HCT116 (cell line): ENCODE measurements around the gene ARID4A. TPM values are rescaled to one million over a fixed set of nuclear protein-coding genes. Genes with fewer than 3 reads are reported as not detected.
A peak's percentile ranks its signal among the peaks of the same experiment; 100 is the strongest.

Experiments used
- ATAC-seq: fragments of 200-7000 bp; cut with Tn5 transposase; 2 replicates; pipeline ENCODE4 v1.9.1; 2020; ENCODE audit warnings: mild to moderate bottlenecking, moderate library complexity
- BruUV-seq: library from RNA; stranded (reverse); fragments of 400-500 nt; replicated peaks from 2 replicates; lab custom pipeline; 2021; lab: Mats Ljungman, UMichigan
- CTCF ChIA-PET: fragments of 300-600 bp; sonication (Branson Sonifier 250); formaldehyde crosslinking; loops from one replicate; lab custom pipeline; 2021; ENCODE audit warnings: antibody characterized with exemption; lab: Charles Lee
- POLR2A ChIA-PET: fragments of 300-600, 350-600 bp; sonication (Branson Sonifier 250); formaldehyde crosslinking; loops from one replicate; lab custom pipeline; 2021; ENCODE audit warnings: antibody characterized with exemption; lab: Charles Lee
- RAD21 ChIA-PET, 2 experiments: fragments of 300-600 bp; sonication (Branson Sonifier 250); formaldehyde crosslinking; loops; one replicate each; lab custom pipeline; 2023; ENCODE audit warnings: low total read pairs in 2 of 2; ENCODE audit not compliant: uncharacterized antibody in 2 of 2, unreplicated experiment in 2 of 2, low non-redundant PET in 1 of 2; lab: Charles Lee
- DNase-seq: peaks from one replicate; pipeline ENCODE4 v3.0.0-alpha.2; 2010; ENCODE audit warnings: low read depth, low spot score
- H2AFZ ChIP-seq: fragments of 200-600 bp; shearing (Covaris generic), sonication (generic); 2 replicates; pipeline ENCODE4 v1.6.1; 2017; ENCODE audit warnings: low read depth, mixed run types, mixed read lengths, antibody characterized with exemption, low read length; ENCODE audit not compliant: poor library complexity, severe bottlenecking
- H3K27ac ChIP-seq: 2 replicates; pipeline ENCODE4 v1.5.1; 2012; ENCODE audit warnings: low read depth, low read length
- H3K27me3 ChIP-seq: fragments of 200-600 bp; sonication (generic); 2 replicates; pipeline ENCODE4 v1.6.1; 2016; ENCODE audit warnings: mixed run types, low read length, mixed read lengths; ENCODE audit not compliant: insufficient read depth
- H3K36me3 ChIP-seq, 2 experiments: fragments of 200-500 bp in 1 of 2; fragments of 200-600 bp in 1 of 2; sonication (Bioruptor generic) in 1 of 2; sonication (generic) in 1 of 2; 2 replicates each; pipeline versions ENCODE4 v1.5.1 to v1.6.1; 2014 to 2016; ENCODE audit warnings: low read length in 2 of 2, inconsistent platforms in 1 of 2, mixed read lengths in 1 of 2, mixed run types in 1 of 2; ENCODE audit not compliant: insufficient read depth in 2 of 2, control insufficient read depth in 1 of 2
- H3K4me1 ChIP-seq, 2 experiments: fragments of 200-600 bp in 1 of 2; sonication (generic) in 1 of 2; 2 replicates each; pipeline versions ENCODE4 v1.5.1 to v1.6.1; 2012 to 2017; ENCODE audit warnings: low read length in 2 of 2, inconsistent platforms in 1 of 2, mild to moderate bottlenecking in 1 of 2, mixed read lengths in 1 of 2, mixed run types in 1 of 2, moderate library complexity in 1 of 2; ENCODE audit not compliant: insufficient read depth in 2 of 2, control insufficient read depth in 1 of 2
- H3K4me2 ChIP-seq: fragments of 200-600 bp; sonication (generic); 2 replicates; pipeline ENCODE4 v1.6.1; 2017; ENCODE audit warnings: mixed run types, low read length, mixed read lengths
- H3K4me3 ChIP-seq, 2 experiments: fragments of 200-600 bp in 1 of 2; sonication (generic) in 1 of 2; replicated peaks in 1 of 2; 2 replicates each; pipeline ENCODE4 v1.5.1; 2011 to 2016; ENCODE audit warnings: low read length in 2 of 2, control low read depth in 1 of 2, low read depth in 1 of 2, mild to moderate bottlenecking in 1 of 2, mixed read lengths in 1 of 2, mixed run types in 1 of 2
- H3K79me2 ChIP-seq: fragments of 200-600 bp; sonication (generic); 2 replicates; pipeline ENCODE4 v1.6.1; 2017; ENCODE audit warnings: mild to moderate bottlenecking, mixed run types, low read length, moderate library complexity, mixed read lengths; ENCODE audit not compliant: insufficient read depth
- H3K9ac ChIP-seq: fragments of 200-600 bp; sonication (generic); 2 replicates; pipeline ENCODE4 v1.6.1; 2016; ENCODE audit warnings: low read length, mixed read lengths
- H3K9me2 ChIP-seq: fragments of 200-600 bp; sonication (generic), shearing (Covaris generic); 2 replicates; pipeline ENCODE4 v1.6.1; 2017; ENCODE audit warnings: mixed run types, mild to moderate bottlenecking, moderate library complexity; ENCODE audit not compliant: insufficient read depth
- H3K9me3 ChIP-seq, 2 experiments: fragments of 200-500 bp in 1 of 2; fragments of 200-600 bp in 1 of 2; sonication (Bioruptor generic) in 1 of 2; sonication (generic) in 1 of 2; 2 replicates each; pipeline ENCODE4 v1.6.1; 2014 to 2017; ENCODE audit warnings: low read length in 2 of 2, mixed read lengths in 2 of 2, inconsistent platforms in 1 of 2, low read depth in 1 of 2, mild to moderate bottlenecking in 1 of 2, mixed run types in 1 of 2, moderate library complexity in 1 of 2; ENCODE audit not compliant: control insufficient read depth in 1 of 2, insufficient read depth in 1 of 2
- H4K20me1 ChIP-seq: fragments of 200-600 bp; sonication (generic), shearing (Covaris generic); 2 replicates; pipeline ENCODE4 v1.6.1; 2017; ENCODE audit warnings: mixed run types, mild to moderate bottlenecking, moderate library complexity; ENCODE audit not compliant: insufficient read depth
- CTCF ChIP-seq, 3 experiments: fragments of 200-600 bp in 1 of 3; sonication (generic) in 1 of 3; IDR thresholded peaks in 2 of 3; conservative IDR thresholded peaks in 1 of 3; 2 replicates each; pipeline ENCODE4 v1.5.1; 2012 to 2017; ENCODE audit warnings: low read depth in 2 of 3, low read length in 2 of 3, antibody characterized with exemption in 1 of 3, borderline replicate concordance in 1 of 3, control low read depth in 1 of 3, mild to moderate bottlenecking in 1 of 3, mixed read lengths in 1 of 3, mixed run types in 1 of 3, moderate library complexity in 1 of 3; ENCODE audit not compliant: insufficient read depth in 1 of 3
- EGR1 ChIP-seq: IDR thresholded peaks from 2 replicates; pipeline ENCODE4 v1.6.1; 2012; ENCODE audit warnings: low read depth
- FOSL1 ChIP-seq: IDR thresholded peaks from 2 replicates; pipeline ENCODE4 v1.6.1; 2012; ENCODE audit warnings: low read depth
- POLR2A ChIP-seq: IDR thresholded peaks from 2 replicates; pipeline ENCODE4 v1.7.0; 2011; ENCODE audit warnings: borderline replicate concordance; ENCODE audit not compliant: insufficient read depth, insufficient read length; ENCODE audit errors: extremely low read depth
- POLR2AphosphoS5 ChIP-seq: IDR thresholded peaks from 2 replicates; pipeline ENCODE4 v1.6.1; 2011; ENCODE audit warnings: mild to moderate bottlenecking, low read depth, low read length, moderate library complexity
- SIN3A ChIP-seq: IDR thresholded peaks from 2 replicates; pipeline ENCODE4 v1.6.1; 2012; ENCODE audit warnings: low read depth
- SP1 ChIP-seq: IDR thresholded peaks from 2 replicates; pipeline ENCODE4 v1.6.1; 2012; ENCODE audit warnings: low read depth
- ZBTB33 ChIP-seq: IDR thresholded peaks from 2 replicates; pipeline ENCODE4 v1.6.1; 2011; ENCODE audit warnings: mild to moderate bottlenecking, low read length, moderate library complexity; ENCODE audit not compliant: insufficient replicate concordance; ENCODE audit errors: extremely low read depth
- ZNF274 ChIP-seq: fragments of 200-500 bp; sonication (Bioruptor generic); IDR thresholded peaks from 2 replicates; pipeline ENCODE4 v1.6.1; 2014; ENCODE audit warnings: mild to moderate bottlenecking, low read depth, low read length, inconsistent platforms
- intact Hi-C: fragments of 100-400 bp; cut with micrococcal nuclease; formaldehyde crosslinking; loops from 2 replicates; pipeline ENCODE4 v1.10.0; 2022
- total RNA-seq: library from RNA; stranded (reverse); gene quantifications from one replicate; pipeline ENCODE4 v1.2.1, GENCODE V29; 2021; ENCODE audit not compliant: unreplicated experiment

The ARID4A gene
- total RNA-seq, 1 experiment from 2014 or later, result 13.9 TPM

- Histone ChIP-seq H3K9ac (no peak overlapping the region), H3K9me2 (no peaks in the 10 kb centered on the region), H3K79me2 (peaks cover 84% of the 10 kb centered on the region), H3K4me3 (no peak overlapping the region), H3K27ac (no peak overlapping the region), H3K27me3 (no peaks in the 10 kb centered on the region), H4K20me1 (0 out of 2 replicates have a peak, but pooled peaks cover 11% of the 10 kb centered on the region), H3K4me2 (no peak overlapping the region), H3K36me3 (peaks cover 15 to 31% of the 10 kb centered on the region in 2 experiments; a peak in 3 of 4 replicates), H3K9me3 (no peaks in the 10 kb centered on the region), H3K4me1 (peaks cover 5 to 7% of the 10 kb centered on the region in 2 experiments; a peak in 2 of 4 replicates), H2AFZ (no peak overlapping the region)
- no TSS peak for BruUV-seq
- DNase-seq, result no peak
- RAD21 ChIA-PET, result no interaction called here
- intact Hi-C loops, result no loop called here
- ATAC-seq, result no peak
- POLR2A ChIA-PET, result no interaction called here
- CTCF ChIA-PET, result no interaction called here
- TF ChIP-seq FOSL1, result no peak
- TF ChIP-seq POLR2A, result no peak
- no peak for TF ChIP-seq SP1
- TF ChIP-seq CTCF (IDR thresholded peaks at IDR 0.05 in 2 of 3, conservative IDR thresholded peaks at IDR 0.05 in 1 of 3; ENCODE audit: borderline replicate concordance in 1 of 3, insufficient read depth in 1 of 3, low read depth in 2 of 3, low read length in 2 of 3), result no peak
- no peak for TF ChIP-seq POLR2AphosphoS5
- TF ChIP-seq ZNF274, result no peak
- TF ChIP-seq EGR1, result no peak
These were observed 4.2 kb upstream of the ARID4A start for GRCh38 chr14:58294201-58294600.

GRCh38 chr14:58296726-58297125 lies 1.6 kb upstream of the ARID4A start:
- 0 out of 2 replicates have a peak, but pooled peaks cover 11% of the 10 kb centered on the region for H4K20me1 ChIP-seq
- TF ChIP-seq ZBTB33 (no peak), SIN3A (no peak)
- TF ChIP-seq, all 23 proteins: peak for 0
- DNase-seq, result no peak
- Histone ChIP-seq H3K27me3 (no peaks in the 10 kb centered on the region), H3K4me2 (peak overlapping the region; percentile 92), H3K4me1 (peaks cover 12 to 13% of the 10 kb centered on the region in 2 experiments), H3K79me2 (peaks cover 65% of the 10 kb centered on the region), H3K27ac (peak overlapping the region; percentile 83; the same call in 1 of the 2 replicates), H3K36me3 (peaks cover 15 to 23% of the 10 kb centered on the region in 2 experiments; a peak in 3 of 4 replicates), H2AFZ (no peak overlapping the region), H3K9me3 (no peaks in the 10 kb centered on the region), H3K4me3 (peak overlapping the region; percentile 83 to 84), H3K9me2 (no peaks in the 10 kb centered on the region), H3K9ac (peak overlapping the region; percentile 82)
- RAD21 ChIA-PET, result no interaction called here
- POLR2A ChIA-PET, result no interaction called here
- intact Hi-C loops, result no loop called here
- no TSS peak for BruUV-seq
- no peak for ATAC-seq
- CTCF ChIA-PET, result no interaction called here
